ENCODE results near the gene KRTAP4-12.
"Not testable (repeated sequence)": the region's sequence is repeated elsewhere in the genome, so short reads cannot be mapped to it uniquely, and the experiment has no call there.

The KRTAP4-12 gene

GRCh38 chr17:41123991-41124371 lies at the start of gene KRTAP4-12:
Gene KRTAP4-12 (minus strand): TSS chr17:41124182. CDS start chr17:41124122, 60 bp downstream.
- not testable (repeated sequence) for H3K27ac ChIP-seq

- TF ChIP-seq CTCF (conservative IDR thresholded peaks at IDR 0.05) (no peak), ZFX (IDR thresholded peaks at IDR 0.05) (no peak)
Observed at GRCh38 chr17:41171886-41172285, 47.9 kb upstream of the KRTAP4-12 start.

GRCh38 chr17:41168121-41168520 lies 44.1 kb upstream of the KRTAP4-12 start, which contains the start of gene KRTAP4-3:
Gene KRTAP4-3 (minus strand): TSS chr17:41168221. CDS start chr17:41168172, 49 bp downstream.
- no peak within 1 kb of the TSS for H3K27ac ChIP-seq

More at GRCh38 chr17:41171886-41172285, 47.9 kb upstream of the KRTAP4-12 start:
- H3K27ac ChIP-seq = no peak overlapping the region

GRCh38 chr17:41167561-41167960 lies 43.6 kb upstream of the KRTAP4-12 start:
- no peak overlapping the region for H3K27ac ChIP-seq
- TF ChIP-seq CTCF (conservative IDR thresholded peaks at IDR 0.05) (no peak), ZFX (IDR thresholded peaks at IDR 0.05) (no peak)

More at GRCh38 chr17:41168121-41168520, 44.1 kb upstream of the KRTAP4-12 start, which contains the start of gene KRTAP4-3:
- TF ChIP-seq CTCF (conservative IDR thresholded peaks at IDR 0.05) = no peak
- TF ChIP-seq ZFX (IDR thresholded peaks at IDR 0.05) = no peak

- H3K27ac ChIP-seq = no peak overlapping the region
- TF ChIP-seq ZFX (IDR thresholded peaks at IDR 0.05) (no peak), CTCF (conservative IDR thresholded peaks at IDR 0.05) (no peak)
Observed at GRCh38 chr17:41163828-41164227, 39.8 kb upstream of the KRTAP4-12 start.

- no peak within 1 kb of the TSS for H3K27ac ChIP-seq
- TF ChIP-seq ZFX (IDR thresholded peaks at IDR 0.05) = no peak
- no peak for TF ChIP-seq CTCF (conservative IDR thresholded peaks at IDR 0.05)
Observed at GRCh38 chr17:41160648-41161047, 36.7 kb upstream of the KRTAP4-12 start, which contains the start of gene KRTAP4-4. Gene KRTAP4-4 (minus strand): TSS chr17:41160748. CDS start chr17:41160691, 57 bp downstream.

GRCh38 chr17:41160190-41160589 lies 36.2 kb upstream of the KRTAP4-12 start:
- H3K27ac ChIP-seq = not testable (repeated sequence)

- H3K27ac ChIP-seq = no peak overlapping the region
- TF ChIP-seq CTCF (conservative IDR thresholded peaks at IDR 0.05) = no peak
- TF ChIP-seq ZFX (IDR thresholded peaks at IDR 0.05) = no peak
Observed at GRCh38 chr17:41153856-41154255, 29.9 kb upstream of the KRTAP4-12 start.
